HepG2 (cell line): ENCODE results near the gene ANKS1B. TPM values are rescaled to one million over a fixed set of nuclear protein-coding genes. Genes with fewer than 3 reads are reported as not detected.

ENCODE experiments used
- CEBPZ ChIP-seq: IDR thresholded peaks from 2 replicates; pipeline ENCODE4 v1.6.1; 2012; ENCODE audit warnings: low read length, improper control_type of control experiment
- CENPX ChIP-seq: sonication (generic); formaldehyde crosslinking; IDR thresholded peaks from 2 replicates; pipeline ENCODE4 v1.9.0; 2021; ENCODE audit warnings: mild to moderate bottlenecking, missing genetic modification reagents, moderate library complexity
- KLF13 ChIP-seq: sonication (generic); formaldehyde crosslinking; IDR thresholded peaks from 2 replicates; pipeline ENCODE4 v1.4.0; 2020; ENCODE audit warnings: mild to moderate bottlenecking, missing genetic modification reagents
- MEIS2 ChIP-seq: sonication (generic); formaldehyde crosslinking; IDR thresholded peaks from 2 replicates; pipeline ENCODE4 v1.9.0; 2021; ENCODE audit warnings: mild to moderate bottlenecking, missing genetic modification reagents
- MXI1 ChIP-seq: IDR thresholded peaks from 3 replicates; pipeline ENCODE4 v1.6.1; 2012; ENCODE audit warnings: low read depth, low read length, inconsistent platforms, borderline replicate concordance
- NFE2L2 ChIP-seq: fragments of 150-350 bp; IDR thresholded peaks from 2 replicates; pipeline ENCODE4 v1.6.1; 2014; ENCODE audit warnings: low read length
- PLRG1 ChIP-seq: fragments of 450-650 bp; conservative IDR thresholded peaks from 2 replicates; pipeline ENCODE4 v1.6.1; 2016
- RELA ChIP-seq: sonication (generic); formaldehyde crosslinking; IDR thresholded peaks from 2 replicates; pipeline ENCODE4 v1.4.0; 2020; ENCODE audit warnings: missing genetic modification reagents
- ZNF160 ChIP-seq: sonication (generic); formaldehyde crosslinking; IDR thresholded peaks from 2 replicates; pipeline ENCODE4 v1.8.0; 2022; ENCODE audit warnings: mild to moderate bottlenecking, inconsistent platforms, missing genetic modification reagents
- ZNF256 ChIP-seq: sonication (generic); formaldehyde crosslinking; conservative IDR thresholded peaks from 2 replicates; pipeline ENCODE4 v1.4.0; 2020; ENCODE audit warnings: missing genetic modification reagents
- ZNF629 ChIP-seq: sonication (generic); formaldehyde crosslinking; conservative IDR thresholded peaks from 2 replicates; pipeline ENCODE4 v1.5.0; 2020; ENCODE audit warnings: missing genetic modification reagents
- ZSCAN21 ChIP-seq: sonication (generic); formaldehyde crosslinking; IDR thresholded peaks from 2 replicates; pipeline ENCODE4 v1.8.0; 2022; ENCODE audit warnings: mild to moderate bottlenecking, missing genetic modification reagents, moderate library complexity, borderline replicate concordance
- polyA plus RNA-seq, 8 experiments: library from polyadenylated mRNA; depleted of rRNA in 3 of 8; stranded (reverse) in 7 of 8; unstranded in 1 of 8; fragments of >200 nt; fragmentation: Illumina TruSeq in 4 of 8; extraction: Trizol in 4 of 8; gene quantifications; 2 replicates each; pipeline versions ENCODE4 v1.2.1 to v1.2.3, GENCODE V29; 2011 to 2016; ENCODE audit warnings: low read depth in 4 of 8, missing spikeins in 1 of 8, mixed read lengths in 1 of 8; ENCODE audit not compliant: insufficient read depth in 1 of 8
- total RNA-seq, 5 experiments: library from RNA; depleted of rRNA; stranded (reverse); fragments of >200 nt; fragmentation: Illumina TruSeq; extraction: Trizol; gene quantifications; 2 replicates each; pipeline ENCODE4 v1.2.3, GENCODE V29; 2016; ENCODE audit warnings: low read depth in 1 of 5
- TF ChIP-seq, protein P1 (sequence below): sonication (generic); formaldehyde crosslinking; IDR thresholded peaks from 2 replicates; pipeline ENCODE4 v1.5.0; 2020; ENCODE audit warnings: missing genetic modification reagents
- TF ChIP-seq, protein P2 (sequence below): sonication (generic); formaldehyde crosslinking; IDR thresholded peaks from 2 replicates; pipeline ENCODE4 v1.5.0; 2020; ENCODE audit warnings: mild to moderate bottlenecking, missing genetic modification reagents, moderate library complexity
- TF ChIP-seq, protein P3 (sequence below): sonication (generic); formaldehyde crosslinking; IDR thresholded peaks from 2 replicates; pipeline ENCODE4 v1.4.0; 2020; ENCODE audit warnings: mild to moderate bottlenecking, low read depth, missing genetic modification reagents
- TF ChIP-seq, protein P4 (sequence below): sonication (generic); formaldehyde crosslinking; IDR thresholded peaks from 2 replicates; pipeline ENCODE4 v1.5.0; 2020; ENCODE audit warnings: missing genetic modification reagents, mild to moderate bottlenecking, borderline replicate concordance

The ANKS1B gene
- total and polyA plus RNA-seq, 2 of the 13 experiments (the other 11 are each of a cell fraction or from before 2014, with no cell fraction given), result 0.15 TPM; not detected in 1

GRCh38 chr12:98808243-98808875 lies 1176.4 kb downstream of the ANKS1B start (continued):
- TF ChIP-seq CEBPZ (no peak), ZNF629 (no peak), ZNF160 (CRISPR knock-in tag) (no peak), CENPX (CRISPR knock-in tag) (no peak), RELA (CRISPR knock-in tag) (no peak), MXI1 (no peak), PLRG1 (no peak), ZNF256 (CRISPR knock-in tag) (no peak), NFE2L2 (no peak), ZSCAN21 (no peak), KLF13 (CRISPR knock-in tag) (no peak), MEIS2 (CRISPR knock-in tag) (no peak)
- TF ChIP-seq, protein P1, sequence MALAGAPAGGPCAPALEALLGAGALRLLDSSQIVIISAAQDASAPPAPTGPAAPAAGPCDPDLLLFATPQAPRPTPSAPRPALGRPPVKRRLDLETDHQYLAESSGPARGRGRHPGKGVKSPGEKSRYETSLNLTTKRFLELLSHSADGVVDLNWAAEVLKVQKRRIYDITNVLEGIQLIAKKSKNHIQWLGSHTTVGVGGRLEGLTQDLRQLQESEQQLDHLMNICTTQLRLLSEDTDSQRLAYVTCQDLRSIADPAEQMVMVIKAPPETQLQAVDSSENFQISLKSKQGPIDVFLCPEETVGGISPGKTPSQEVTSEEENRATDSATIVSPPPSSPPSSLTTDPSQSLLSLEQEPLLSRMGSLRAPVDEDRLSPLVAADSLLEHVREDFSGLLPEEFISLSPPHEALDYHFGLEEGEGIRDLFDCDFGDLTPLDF (CRISPR knock-in tag), result no peak
- TF ChIP-seq, protein P2, sequence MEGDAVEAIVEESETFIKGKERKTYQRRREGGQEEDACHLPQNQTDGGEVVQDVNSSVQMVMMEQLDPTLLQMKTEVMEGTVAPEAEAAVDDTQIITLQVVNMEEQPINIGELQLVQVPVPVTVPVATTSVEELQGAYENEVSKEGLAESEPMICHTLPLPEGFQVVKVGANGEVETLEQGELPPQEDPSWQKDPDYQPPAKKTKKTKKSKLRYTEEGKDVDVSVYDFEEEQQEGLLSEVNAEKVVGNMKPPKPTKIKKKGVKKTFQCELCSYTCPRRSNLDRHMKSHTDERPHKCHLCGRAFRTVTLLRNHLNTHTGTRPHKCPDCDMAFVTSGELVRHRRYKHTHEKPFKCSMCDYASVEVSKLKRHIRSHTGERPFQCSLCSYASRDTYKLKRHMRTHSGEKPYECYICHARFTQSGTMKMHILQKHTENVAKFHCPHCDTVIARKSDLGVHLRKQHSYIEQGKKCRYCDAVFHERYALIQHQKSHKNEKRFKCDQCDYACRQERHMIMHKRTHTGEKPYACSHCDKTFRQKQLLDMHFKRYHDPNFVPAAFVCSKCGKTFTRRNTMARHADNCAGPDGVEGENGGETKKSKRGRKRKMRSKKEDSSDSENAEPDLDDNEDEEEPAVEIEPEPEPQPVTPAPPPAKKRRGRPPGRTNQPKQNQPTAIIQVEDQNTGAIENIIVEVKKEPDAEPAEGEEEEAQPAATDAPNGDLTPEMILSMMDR, result no peak
- TF ChIP-seq, protein P3, sequence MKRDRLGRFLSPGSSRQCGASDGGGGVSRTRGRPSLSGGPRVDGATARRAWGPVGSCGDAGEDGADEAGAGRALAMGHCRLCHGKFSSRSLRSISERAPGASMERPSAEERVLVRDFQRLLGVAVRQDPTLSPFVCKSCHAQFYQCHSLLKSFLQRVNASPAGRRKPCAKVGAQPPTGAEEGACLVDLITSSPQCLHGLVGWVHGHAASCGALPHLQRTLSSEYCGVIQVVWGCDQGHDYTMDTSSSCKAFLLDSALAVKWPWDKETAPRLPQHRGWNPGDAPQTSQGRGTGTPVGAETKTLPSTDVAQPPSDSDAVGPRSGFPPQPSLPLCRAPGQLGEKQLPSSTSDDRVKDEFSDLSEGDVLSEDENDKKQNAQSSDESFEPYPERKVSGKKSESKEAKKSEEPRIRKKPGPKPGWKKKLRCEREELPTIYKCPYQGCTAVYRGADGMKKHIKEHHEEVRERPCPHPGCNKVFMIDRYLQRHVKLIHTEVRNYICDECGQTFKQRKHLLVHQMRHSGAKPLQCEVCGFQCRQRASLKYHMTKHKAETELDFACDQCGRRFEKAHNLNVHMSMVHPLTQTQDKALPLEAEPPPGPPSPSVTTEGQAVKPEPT (CRISPR knock-in tag), result no peak
- TF ChIP-seq, protein P4, sequence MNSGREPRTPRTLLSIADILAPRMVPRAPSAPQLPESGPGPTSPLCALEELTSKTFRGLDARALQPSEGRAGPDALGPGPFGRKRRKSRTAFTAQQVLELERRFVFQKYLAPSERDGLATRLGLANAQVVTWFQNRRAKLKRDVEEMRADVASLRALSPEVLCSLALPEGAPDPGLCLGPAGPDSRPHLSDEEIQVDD (CRISPR knock-in tag), result no peak
